GM23338 (cell line): ENCODE data around the gene CNPY2.
"Not testable (repeated sequence)": the region's sequence is repeated elsewhere in the genome, so short reads cannot be mapped to it uniquely, and the experiment has no call there.

ENCODE experiments used
- EZH2 ChIP-seq: fragments of 200-600 bp; sonication (generic); IDR thresholded peaks from one replicate; pipeline ENCODE4 v1.8.0; 2017; ENCODE audit warnings: antibody characterized with exemption, mild to moderate bottlenecking, low read depth; ENCODE audit not compliant: unreplicated experiment
- EZH2phosphoT487 ChIP-seq: fragments of 200-600 bp; sonication (generic); IDR thresholded peaks from one replicate; pipeline ENCODE4 v1.8.1; 2018; ENCODE audit warnings: antibody characterized with exemption; ENCODE audit not compliant: unreplicated experiment
- NANOG ChIP-seq: IDR thresholded peaks from 2 replicates; pipeline ENCODE4 v1.6.1; 2016; ENCODE audit warnings: antibody characterized with exemption, borderline replicate concordance
- POLR2AphosphoS5 ChIP-seq: IDR thresholded peaks from 2 replicates; pipeline ENCODE4 v1.6.1; 2016; ENCODE audit warnings: antibody characterized with exemption, low read depth
- ZNF331 ChIP-seq: fragments of 250-450 bp; sonication (Bioruptor Pico); IDR thresholded peaks from 2 replicates; pipeline ENCODE4 v1.5.0; 2020; ENCODE audit warnings: low read depth, mild to moderate bottlenecking, moderate library complexity
- TF ChIP-seq, protein P1 (sequence below), 2 experiments: fragments of 200-600 bp in 1 of 2; sonication (generic) in 1 of 2; conservative IDR thresholded peaks; 2 replicates each; pipeline versions ENCODE4 v1.5.1 to v1.6.1; 2016 to 2017; ENCODE audit warnings: antibody characterized with exemption in 2 of 2, low read depth in 2 of 2, mild to moderate bottlenecking in 2 of 2, moderate library complexity in 1 of 2
- TF ChIP-seq, protein P2 (sequence below): IDR thresholded peaks from one replicate; pipeline ENCODE4 v1.6.1; 2018; ENCODE audit warnings: antibody characterized with exemption; ENCODE audit not compliant: unreplicated experiment
- TF ChIP-seq, protein P3 (sequence below): IDR thresholded peaks from 2 replicates; pipeline ENCODE4 v1.6.1; 2016; ENCODE audit warnings: antibody characterized with exemption

GRCh38 chr12:56272468-56272867, 43.3 kb downstream of the CNPY2 start:
- TF ChIP-seq, protein P1, sequence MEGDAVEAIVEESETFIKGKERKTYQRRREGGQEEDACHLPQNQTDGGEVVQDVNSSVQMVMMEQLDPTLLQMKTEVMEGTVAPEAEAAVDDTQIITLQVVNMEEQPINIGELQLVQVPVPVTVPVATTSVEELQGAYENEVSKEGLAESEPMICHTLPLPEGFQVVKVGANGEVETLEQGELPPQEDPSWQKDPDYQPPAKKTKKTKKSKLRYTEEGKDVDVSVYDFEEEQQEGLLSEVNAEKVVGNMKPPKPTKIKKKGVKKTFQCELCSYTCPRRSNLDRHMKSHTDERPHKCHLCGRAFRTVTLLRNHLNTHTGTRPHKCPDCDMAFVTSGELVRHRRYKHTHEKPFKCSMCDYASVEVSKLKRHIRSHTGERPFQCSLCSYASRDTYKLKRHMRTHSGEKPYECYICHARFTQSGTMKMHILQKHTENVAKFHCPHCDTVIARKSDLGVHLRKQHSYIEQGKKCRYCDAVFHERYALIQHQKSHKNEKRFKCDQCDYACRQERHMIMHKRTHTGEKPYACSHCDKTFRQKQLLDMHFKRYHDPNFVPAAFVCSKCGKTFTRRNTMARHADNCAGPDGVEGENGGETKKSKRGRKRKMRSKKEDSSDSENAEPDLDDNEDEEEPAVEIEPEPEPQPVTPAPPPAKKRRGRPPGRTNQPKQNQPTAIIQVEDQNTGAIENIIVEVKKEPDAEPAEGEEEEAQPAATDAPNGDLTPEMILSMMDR (conservative IDR thresholded peaks at IDR 0.05; ENCODE audit: low read depth in 2 of 2) = not testable (repeated sequence)
- TF ChIP-seq EZH2, POLR2AphosphoS5, ZNF331, EZH2phosphoT487, NANOG: not testable (repeated sequence)
- TF ChIP-seq, protein P2, sequence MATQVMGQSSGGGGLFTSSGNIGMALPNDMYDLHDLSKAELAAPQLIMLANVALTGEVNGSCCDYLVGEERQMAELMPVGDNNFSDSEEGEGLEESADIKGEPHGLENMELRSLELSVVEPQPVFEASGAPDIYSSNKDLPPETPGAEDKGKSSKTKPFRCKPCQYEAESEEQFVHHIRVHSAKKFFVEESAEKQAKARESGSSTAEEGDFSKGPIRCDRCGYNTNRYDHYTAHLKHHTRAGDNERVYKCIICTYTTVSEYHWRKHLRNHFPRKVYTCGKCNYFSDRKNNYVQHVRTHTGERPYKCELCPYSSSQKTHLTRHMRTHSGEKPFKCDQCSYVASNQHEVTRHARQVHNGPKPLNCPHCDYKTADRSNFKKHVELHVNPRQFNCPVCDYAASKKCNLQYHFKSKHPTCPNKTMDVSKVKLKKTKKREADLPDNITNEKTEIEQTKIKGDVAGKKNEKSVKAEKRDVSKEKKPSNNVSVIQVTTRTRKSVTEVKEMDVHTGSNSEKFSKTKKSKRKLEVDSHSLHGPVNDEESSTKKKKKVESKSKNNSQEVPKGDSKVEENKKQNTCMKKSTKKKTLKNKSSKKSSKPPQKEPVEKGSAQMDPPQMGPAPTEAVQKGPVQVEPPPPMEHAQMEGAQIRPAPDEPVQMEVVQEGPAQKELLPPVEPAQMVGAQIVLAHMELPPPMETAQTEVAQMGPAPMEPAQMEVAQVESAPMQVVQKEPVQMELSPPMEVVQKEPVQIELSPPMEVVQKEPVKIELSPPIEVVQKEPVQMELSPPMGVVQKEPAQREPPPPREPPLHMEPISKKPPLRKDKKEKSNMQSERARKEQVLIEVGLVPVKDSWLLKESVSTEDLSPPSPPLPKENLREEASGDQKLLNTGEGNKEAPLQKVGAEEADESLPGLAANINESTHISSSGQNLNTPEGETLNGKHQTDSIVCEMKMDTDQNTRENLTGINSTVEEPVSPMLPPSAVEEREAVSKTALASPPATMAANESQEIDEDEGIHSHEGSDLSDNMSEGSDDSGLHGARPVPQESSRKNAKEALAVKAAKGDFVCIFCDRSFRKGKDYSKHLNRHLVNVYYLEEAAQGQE = not testable (repeated sequence)
- TF ChIP-seq, protein P3, sequence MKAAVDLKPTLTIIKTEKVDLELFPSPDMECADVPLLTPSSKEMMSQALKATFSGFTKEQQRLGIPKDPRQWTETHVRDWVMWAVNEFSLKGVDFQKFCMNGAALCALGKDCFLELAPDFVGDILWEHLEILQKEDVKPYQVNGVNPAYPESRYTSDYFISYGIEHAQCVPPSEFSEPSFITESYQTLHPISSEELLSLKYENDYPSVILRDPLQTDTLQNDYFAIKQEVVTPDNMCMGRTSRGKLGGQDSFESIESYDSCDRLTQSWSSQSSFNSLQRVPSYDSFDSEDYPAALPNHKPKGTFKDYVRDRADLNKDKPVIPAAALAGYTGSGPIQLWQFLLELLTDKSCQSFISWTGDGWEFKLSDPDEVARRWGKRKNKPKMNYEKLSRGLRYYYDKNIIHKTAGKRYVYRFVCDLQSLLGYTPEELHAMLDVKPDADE = not testable (repeated sequence)
